Right lung (tissue), 5 donors: Measurements from ENCODE around the gene TULP4. TPM values are rescaled to one million over a fixed set of nuclear protein-coding genes. Genes with fewer than 3 reads are reported as not detected.
"Not testable (repeated sequence)": the region's sequence is repeated elsewhere in the genome, so short reads cannot be mapped to it uniquely, and the experiment has no call there.

Source experiments
- DNase-seq, 2 donors: peaks; one replicate each; pipeline ENCODE4 v3.0.0-alpha.2; 2013
- polyA plus RNA-seq, 5 donors: library from polyadenylated mRNA; unstranded; fragments of 120-200 nt; gene quantifications; one replicate each; pipeline versions ENCODE4 v1.2.1 to v1.2.3, GENCODE V29; 2013; ENCODE audit warnings: inconsistent platforms in 1 of 5, low replicate concordance in 1 of 5; ENCODE audit not compliant: insufficient read length in 5 of 5, insufficient read depth in 1 of 5

Gene TULP4
- polyA plus RNA-seq, 5 donors, result 13.1 to 20.1 (median 16.9) TPM

GRCh38 chr6:158387578-158387977 is 75.3 kb downstream of the TULP4 start:
- no peak for DNase-seq

DNA sequence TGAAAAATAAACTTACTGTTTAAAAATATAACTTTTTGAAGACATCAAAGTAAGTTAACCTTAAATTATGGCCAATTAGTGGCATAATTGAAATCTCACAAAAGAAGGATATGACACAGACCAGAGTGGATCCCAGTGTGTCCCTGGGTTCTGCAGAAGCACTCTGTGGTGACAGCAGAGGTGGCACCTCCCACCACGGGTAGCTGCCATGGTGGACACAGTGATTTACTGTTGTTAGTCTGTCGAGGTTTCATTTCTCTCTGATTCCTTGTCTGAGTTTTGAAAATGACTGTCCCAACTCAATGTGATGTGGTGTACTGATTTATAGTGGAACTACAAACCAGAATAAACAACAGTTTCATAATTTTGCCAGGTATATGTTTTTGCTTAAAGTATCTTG is 76.5 kb downstream of the TULP4 start:
- no peak for DNase-seq

DNA sequence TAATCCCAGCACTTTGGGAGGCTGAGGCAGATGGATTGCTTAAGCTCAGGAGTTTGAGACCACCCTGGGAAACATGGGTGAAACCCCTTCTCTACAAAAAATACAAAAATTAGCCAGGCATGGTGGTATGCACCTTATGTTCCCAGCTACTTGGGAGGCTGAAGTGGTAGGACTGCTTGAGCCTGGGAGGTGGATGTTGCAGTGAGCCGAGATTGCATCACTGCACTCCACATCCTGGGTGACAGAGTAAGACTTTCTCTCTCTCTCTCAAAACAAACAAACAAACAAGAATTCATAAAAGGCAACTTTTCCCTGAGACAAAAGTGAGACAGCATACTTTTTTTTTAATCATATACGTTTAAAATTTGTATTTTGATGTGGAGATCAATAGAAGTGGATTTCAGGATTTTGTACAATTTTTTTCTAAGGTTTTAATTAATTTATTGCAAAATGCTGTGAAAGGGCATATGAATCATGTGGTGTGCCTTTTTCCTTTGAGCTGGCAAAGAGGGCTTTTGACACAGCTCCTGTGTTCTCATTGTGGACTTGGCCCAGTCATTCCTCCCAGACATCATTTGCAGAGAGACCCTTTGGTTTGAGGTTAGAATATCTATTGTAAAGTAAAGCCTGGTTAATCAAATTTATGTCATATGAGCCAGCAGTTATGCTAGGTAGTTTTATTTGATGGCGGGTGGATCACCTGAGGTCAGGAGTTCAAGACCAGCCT is 77.1 kb downstream of the TULP4 start:
- no peak for DNase-seq

DNA sequence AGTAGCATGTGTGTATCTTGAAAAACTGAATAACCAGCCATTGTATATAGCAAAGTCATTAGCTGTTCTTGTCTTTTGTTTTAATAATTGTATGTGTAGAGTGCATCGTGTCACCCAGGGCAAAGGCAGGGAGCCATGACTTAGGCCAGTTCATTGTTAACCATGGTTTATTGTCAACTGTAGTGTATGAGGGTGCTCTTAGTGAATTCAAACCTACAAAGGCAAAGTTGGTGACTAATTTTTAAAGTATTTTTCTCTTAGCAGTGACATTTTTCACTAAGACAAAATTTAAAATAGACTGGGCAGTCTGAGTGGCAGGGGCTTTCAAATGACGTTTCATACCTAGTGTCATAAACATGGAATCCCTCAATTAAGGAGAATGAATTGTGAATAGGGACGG is 79.0 kb downstream of the TULP4 start:
- DNase-seq, result no peak

GRCh38 chr6:158391977-158392376 is 79.7 kb downstream of the TULP4 start:
- not testable (repeated sequence) for DNase-seq

DNA sequence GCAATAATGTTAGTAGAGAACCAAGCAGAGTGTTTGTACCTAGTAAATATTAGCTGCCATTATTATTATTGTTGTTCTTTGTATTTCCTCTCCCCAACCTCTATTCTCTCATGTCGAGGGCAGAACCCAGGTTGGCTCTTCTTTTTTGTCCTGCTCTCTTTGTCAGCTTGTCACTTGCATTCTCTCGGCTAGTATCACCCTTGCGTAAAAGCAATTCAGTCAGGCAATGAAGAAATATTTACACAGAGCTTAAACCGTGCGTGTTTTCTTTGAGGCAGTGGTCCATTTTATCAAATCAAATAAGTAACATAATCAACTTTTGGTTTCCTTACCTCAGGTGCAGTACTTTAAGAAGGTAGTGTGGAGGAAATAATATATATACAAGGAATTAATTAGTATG is 83.9 kb downstream of the TULP4 start:
- no peak for DNase-seq

GRCh38 chr6:158397578-158397977 is 85.3 kb downstream of the TULP4 start:
- no peak for DNase-seq

GRCh38 chr6:158398252-158399024 is 86.2 kb downstream of the TULP4 start:
- no peak for DNase-seq

- no peak for DNase-seq
Observed at GRCh38 chr6:158399040-158399700, 86.9 kb downstream of the TULP4 start.

- DNase-seq, result no peak
Observed at GRCh38 chr6:158402184-158402583, 89.9 kb downstream of the TULP4 start.

DNA sequence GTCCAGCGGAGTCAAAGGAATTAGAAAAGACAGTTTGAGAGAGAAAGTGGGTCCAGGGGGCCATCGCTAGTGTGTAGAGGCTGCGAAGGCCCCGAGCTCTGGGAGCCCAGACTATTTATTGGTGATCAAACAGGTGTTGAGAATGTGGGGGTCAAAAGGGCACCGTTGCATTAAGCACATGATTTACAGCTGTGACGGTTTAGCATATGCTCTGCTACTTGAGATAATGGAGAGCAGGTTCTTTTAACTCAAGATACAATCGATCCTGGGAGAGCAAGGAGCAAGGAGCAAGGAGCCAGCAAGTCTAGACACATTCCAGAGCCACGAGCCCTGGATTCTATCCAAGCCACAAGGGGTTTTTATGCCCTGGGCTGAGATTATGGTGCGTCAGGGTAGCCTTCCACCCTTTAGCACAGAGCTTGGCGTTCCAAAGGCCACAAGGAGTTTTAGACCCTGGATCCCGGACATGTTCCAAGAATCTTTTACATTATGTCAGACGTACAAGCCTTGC is 93.1 kb downstream of the TULP4 start:
- not testable (repeated sequence) for DNase-seq

GRCh38 chr6:158405933-158406332 is 93.7 kb downstream of the TULP4 start:
- no peak for DNase-seq

- no peak for DNase-seq
Observed at GRCh38 chr6:158406736-158407135, 94.5 kb downstream of the TULP4 start.

- no peak for DNase-seq
Observed at GRCh38 chr6:158408013-158408412, 95.7 kb downstream of the TULP4 start.

GRCh38 chr6:158408552-158409130 is 96.4 kb downstream of the TULP4 start:
- peak; percentile 71 to 77 for DNase-seq

DNA sequence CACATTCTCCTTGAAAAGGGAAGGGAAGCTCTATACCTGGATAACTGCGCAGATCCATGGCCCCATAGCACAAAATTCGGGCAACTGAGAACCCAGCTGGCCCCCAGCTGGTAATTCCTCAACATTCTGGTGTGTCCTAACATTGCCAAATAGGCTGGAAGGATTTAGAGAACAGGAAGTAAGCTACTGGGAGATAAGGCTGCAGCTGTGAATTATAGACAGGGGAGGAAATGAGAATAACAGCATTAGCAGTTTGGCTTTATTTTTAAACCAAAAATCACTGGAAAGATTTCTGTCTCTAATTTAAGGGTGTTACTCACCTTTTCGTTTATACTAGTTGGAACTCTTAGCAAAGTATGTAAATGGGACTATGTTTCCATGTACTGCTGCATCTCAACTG is 97.2 kb downstream of the TULP4 start:
- DNase-seq, result peak; percentile 47 to 59

GRCh38 chr6:158410784-158411183 is 98.5 kb downstream of the TULP4 start:
- DNase-seq, result no peak

DNA sequence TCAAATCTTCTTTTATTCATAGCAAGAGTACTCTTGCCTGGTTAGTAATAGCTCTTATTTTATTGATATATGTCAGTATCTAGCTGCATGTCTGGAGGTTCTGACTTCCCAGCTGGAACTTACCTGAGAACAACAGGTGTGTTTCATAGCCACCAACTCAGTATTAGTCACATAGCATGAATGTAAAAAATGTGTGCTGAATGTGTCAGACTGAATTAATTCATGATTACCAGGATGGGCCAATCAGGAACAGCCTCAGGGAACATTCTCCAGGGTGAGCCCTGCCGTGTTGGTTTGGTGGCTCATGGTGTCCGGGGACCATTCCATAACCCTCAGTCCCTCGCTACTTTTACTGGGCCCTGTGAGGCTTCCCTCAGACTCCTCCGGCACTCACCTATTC is 99.7 kb downstream of the TULP4 start:
- no peak for DNase-seq

DNA sequence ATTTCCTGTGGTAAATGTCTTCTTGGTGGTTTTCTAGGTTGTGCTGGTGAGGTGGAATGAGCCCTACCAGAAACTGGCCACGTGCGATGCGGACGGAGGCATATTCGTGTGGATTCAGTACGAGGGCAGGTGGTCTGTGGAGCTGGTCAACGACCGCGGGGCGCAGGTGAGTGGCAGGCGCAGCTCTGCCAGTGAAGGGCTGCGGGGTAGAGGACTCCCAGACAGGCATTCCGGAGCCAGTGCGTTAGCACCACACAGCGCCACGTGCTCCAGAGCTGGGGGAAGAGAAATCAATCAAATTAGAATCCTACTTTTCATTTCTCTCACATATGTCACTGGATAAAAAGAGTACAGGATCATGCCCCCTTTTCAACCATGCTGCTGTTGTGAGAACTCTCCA is 100.8 kb downstream of the TULP4 start:
- DNase-seq, result no peak

GRCh38 chr6:158413814-158414565 is 101.7 kb downstream of the TULP4 start:
- DNase-seq, result no peak

DNA sequence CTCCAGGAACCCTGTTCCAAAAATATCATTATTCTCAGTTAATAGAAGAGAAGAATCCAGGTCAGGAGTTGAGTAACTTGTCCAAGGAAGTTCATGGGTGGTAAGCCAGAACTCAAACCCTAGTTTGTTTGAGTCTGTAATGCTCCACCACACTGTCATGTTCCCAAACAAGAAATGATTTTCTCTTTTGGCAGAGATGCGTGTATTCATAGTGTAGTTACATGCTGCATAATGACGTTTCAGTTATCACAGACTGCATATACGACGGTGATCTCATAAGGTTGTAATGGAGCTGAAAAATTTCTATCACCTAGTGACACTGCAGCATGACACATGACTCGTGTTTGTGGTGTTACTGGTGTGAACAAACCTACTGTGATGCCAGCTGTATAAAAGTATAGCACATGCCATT is 102.6 kb downstream of the TULP4 start:
- peak; percentile 35 to 54 for DNase-seq
